Measurements from ENCODE around the gene CYP1B1.

Gene CYP1B1

GRCh38 chr2:38064801-38065501 is 11.0 kb downstream of the CYP1B1 start:
- Histone ChIP-seq H3K4me3 (ENCODE audit: low read depth, low read length) (no peak overlapping the region), H3K9me3 (no peaks in the 10 kb centered on the region), H3K36me3 (no peaks in the 10 kb centered on the region), H3K4me1 (no peaks in the 10 kb centered on the region), H3K27me3 (no peaks in the 10 kb centered on the region)
- TF ChIP-seq CTCF (IDR thresholded peaks at IDR 0.05; ENCODE audit: low read depth, low read length): no peak
- DNase-seq: no peak

DNA sequence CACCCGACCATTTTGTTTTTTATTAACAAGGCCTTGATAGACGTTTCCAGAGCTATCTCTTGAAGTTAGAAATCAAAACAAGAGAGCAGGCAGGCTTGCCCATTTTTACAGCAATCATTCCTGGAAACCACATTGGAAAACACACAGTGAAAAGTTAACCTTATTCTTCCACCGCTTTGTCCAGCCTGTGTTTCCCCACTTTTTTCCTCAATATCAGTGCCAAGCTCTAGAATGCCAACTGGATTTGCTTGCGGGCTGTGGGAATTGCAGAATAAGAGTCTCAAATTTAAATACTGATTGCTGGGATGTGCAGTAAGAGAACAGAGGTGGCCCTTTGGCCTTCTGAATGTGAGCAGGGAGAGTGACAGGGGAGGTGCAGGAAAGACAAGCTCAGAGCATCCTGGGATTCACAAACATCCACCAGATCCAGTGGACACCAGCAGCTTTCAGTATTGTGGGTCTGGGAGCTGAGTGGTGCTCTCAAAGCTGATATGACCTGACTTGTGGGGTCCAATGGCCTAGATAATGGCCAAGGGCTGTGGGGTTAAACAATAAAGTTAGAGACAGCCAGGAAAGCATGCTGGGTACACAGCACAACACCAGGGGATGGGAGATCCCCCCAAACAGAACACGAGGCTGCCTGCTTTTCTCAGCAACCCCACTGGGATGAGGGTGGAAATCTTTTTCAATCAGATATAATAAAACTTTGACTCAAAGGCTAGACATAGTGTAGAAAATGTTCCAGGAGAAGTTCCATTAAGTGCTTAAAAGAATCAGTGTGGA is 15.5 kb downstream of the CYP1B1 start:
- no peak overlapping the region for H3K4me3 ChIP-seq (ENCODE audit: low read depth, low read length)
- H3K9me3 ChIP-seq: no peaks in the 10 kb centered on the region
- no peaks in the 10 kb centered on the region; the same call in 1 of the 2 replicates for H3K27me3 ChIP-seq
- DNase-seq: no peak
- no peak for TF ChIP-seq CTCF (IDR thresholded peaks at IDR 0.05; ENCODE audit: low read depth, low read length)
- no peaks in the 10 kb centered on the region for H3K4me1 ChIP-seq
- H3K36me3 ChIP-seq: no peaks in the 10 kb centered on the region

DNA sequence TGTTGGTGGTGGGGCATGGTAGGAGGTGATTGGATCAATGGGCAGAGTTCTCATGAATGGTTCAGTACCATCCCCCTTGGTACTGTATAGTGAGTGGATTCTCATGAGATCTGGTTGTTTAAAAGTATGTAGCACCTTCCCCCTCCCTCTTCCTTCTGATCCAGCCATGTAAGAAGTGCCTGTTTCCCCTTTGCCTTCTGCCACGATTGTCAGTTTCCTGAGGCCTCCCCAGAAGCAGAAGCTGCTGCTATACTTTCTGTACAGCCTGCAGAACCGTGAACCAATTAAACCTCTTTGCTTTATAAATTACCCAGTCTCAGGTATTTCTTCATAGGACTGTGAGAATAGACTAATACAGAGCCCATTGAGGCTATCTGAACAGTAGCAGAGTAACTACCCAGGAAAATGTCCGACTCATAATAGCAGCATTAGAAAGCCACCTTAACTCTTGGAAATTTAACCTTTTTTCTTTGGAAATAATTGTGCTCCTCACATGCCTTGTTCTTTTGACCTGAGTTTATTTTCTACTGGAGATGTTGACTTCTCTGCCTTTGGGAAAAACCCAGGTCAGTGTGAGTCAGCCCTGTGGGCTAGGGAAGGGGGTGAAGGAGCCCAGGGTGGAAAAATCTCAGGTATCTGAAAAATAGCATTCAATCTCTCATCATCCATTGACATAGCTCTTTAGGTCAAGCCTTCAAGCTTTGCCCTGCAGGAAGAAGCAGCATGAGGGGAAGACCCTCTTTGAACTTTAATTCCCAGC is 18.1 kb downstream of the CYP1B1 start:
- Histone ChIP-seq H3K4me1 (no peaks in the 10 kb centered on the region), H3K4me3 (ENCODE audit: low read depth, low read length) (no peak overlapping the region), H3K36me3 (no peaks in the 10 kb centered on the region), H3K9me3 (no peaks in the 10 kb centered on the region), H3K27me3 (no peaks in the 10 kb centered on the region; the same call in 1 of the 2 replicates)
- TF ChIP-seq CTCF (IDR thresholded peaks at IDR 0.05; ENCODE audit: low read depth, low read length): no peak
- DNase-seq: no peak

- no peak for TF ChIP-seq CTCF (IDR thresholded peaks at IDR 0.05; ENCODE audit: low read depth, low read length)
- H3K4me3 ChIP-seq (ENCODE audit: low read depth, low read length): no peak overlapping the region
- DNase-seq: no peak
- H3K9me3 ChIP-seq: no peaks in the 10 kb centered on the region
- no peaks in the 10 kb centered on the region; the same call in 1 of the 2 replicates for H3K27me3 ChIP-seq
- no peaks in the 10 kb centered on the region for H3K4me1 ChIP-seq
- no peaks in the 10 kb centered on the region for H3K36me3 ChIP-seq
Measured at GRCh38 chr2:38056216-38056615, 19.7 kb downstream of the CYP1B1 start.

GRCh38 chr2:38045811-38046210 is 30.1 kb downstream of the CYP1B1 start:
- Histone ChIP-seq H3K36me3 (no peaks in the 10 kb centered on the region), H3K4me1 (no peaks in the 10 kb centered on the region), H3K9me3 (no peaks in the 10 kb centered on the region), H3K4me3 (ENCODE audit: low read depth, low read length) (no peak overlapping the region), H3K27me3 (peaks cover 3% of the 10 kb centered on the region; the same call in 1 of the 2 replicates)
- TF ChIP-seq CTCF (IDR thresholded peaks at IDR 0.05; ENCODE audit: low read depth, low read length): no peak
- DNase-seq: no peak

Measured in BE2C (cell line).